Astrocyte (in vitro differentiated cells and primary cell): ENCODE results near the gene FAF1. TPM values are rescaled to one million over a fixed set of nuclear protein-coding genes. Genes with fewer than 3 reads are reported as not detected.

ENCODE experiments used
- DNase-seq: peaks from one replicate; pipeline ENCODE4 v3.0.0-alpha.2; 2010; ENCODE audit warnings: low read depth
- FAIRE-seq: peaks from 2 replicates; lab custom pipeline; 2011; peaks lifted over from hg19 to GRCh38; lab: Jason Lieb, UNC
- H2AFZ ChIP-seq: 2 replicates; pipeline ENCODE4 v1.6.0; 2012; ENCODE audit warnings: low read depth, low read length, inconsistent platforms
- H3K27ac ChIP-seq: 2 replicates; pipeline ENCODE4 v1.5.1; 2011; ENCODE audit warnings: low read depth, low read length, inconsistent platforms
- H3K27me3 ChIP-seq: 2 replicates; pipeline ENCODE4 v1.6.0; 2011; ENCODE audit warnings: low read length, inconsistent platforms; ENCODE audit not compliant: insufficient read depth
- H3K36me3 ChIP-seq: 2 replicates; pipeline ENCODE4 v1.5.1; 2011; ENCODE audit warnings: low read length, inconsistent platforms; ENCODE audit not compliant: insufficient read depth
- H3K4me1 ChIP-seq: 2 replicates; pipeline ENCODE4 v1.5.1; 2011; ENCODE audit warnings: low read length, inconsistent platforms; ENCODE audit not compliant: insufficient read depth
- H3K4me2 ChIP-seq: 2 replicates; pipeline ENCODE4 v1.6.0; 2012; ENCODE audit warnings: low read length, inconsistent platforms
- H3K4me3 ChIP-seq: 2 replicates; pipeline ENCODE4 v1.5.1; 2011; ENCODE audit warnings: low read depth, mild to moderate bottlenecking, low read length, inconsistent platforms; ENCODE audit not compliant: insufficient read depth
- H3K79me2 ChIP-seq: 2 replicates; pipeline ENCODE4 v1.6.0; 2012; ENCODE audit warnings: mild to moderate bottlenecking, low read length, inconsistent platforms; ENCODE audit not compliant: insufficient read depth
- H3K9ac ChIP-seq: 2 replicates; pipeline ENCODE4 v1.6.0; 2012; ENCODE audit warnings: mild to moderate bottlenecking, low read length, inconsistent platforms
- H3K9me3 ChIP-seq: 2 replicates; pipeline ENCODE4 v1.5.1; 2012; ENCODE audit warnings: low read depth, mild to moderate bottlenecking, low read length, inconsistent platforms; ENCODE audit not compliant: insufficient read depth
- H4K20me1 ChIP-seq: 2 replicates; pipeline ENCODE4 v1.6.0; 2012; ENCODE audit warnings: low read length, inconsistent platforms; ENCODE audit not compliant: insufficient read depth
- H3K27ac Mint-ChIP-seq: one replicate; pipeline ENCODE4 v1.8.0; 2021; ENCODE audit warnings: mild to moderate bottlenecking, mixed read lengths; ENCODE audit not compliant: unreplicated experiment
- H3K27me3 Mint-ChIP-seq: one replicate; pipeline ENCODE4 v1.8.0; 2021; ENCODE audit warnings: low read depth, mixed read lengths; ENCODE audit not compliant: unreplicated experiment
- H3K36me3 Mint-ChIP-seq: one replicate; pipeline ENCODE4 v1.8.0; 2021; ENCODE audit warnings: low read depth, mixed read lengths; ENCODE audit not compliant: unreplicated experiment
- H3K4me1 Mint-ChIP-seq: one replicate; pipeline ENCODE4 v1.8.0; 2021; ENCODE audit warnings: low read depth, mixed read lengths; ENCODE audit not compliant: unreplicated experiment
- H3K4me3 Mint-ChIP-seq: one replicate; pipeline ENCODE4 v1.8.0; 2021; ENCODE audit warnings: mild to moderate bottlenecking, moderate library complexity, mixed read lengths; ENCODE audit not compliant: unreplicated experiment
- H3K9me3 Mint-ChIP-seq: one replicate; pipeline ENCODE4 v1.8.0; 2021; ENCODE audit warnings: mild to moderate bottlenecking, mixed read lengths; ENCODE audit not compliant: unreplicated experiment
- EZH2 ChIP-seq: IDR thresholded peaks from 2 replicates; pipeline ENCODE4 v1.6.1; 2012; ENCODE audit warnings: mild to moderate bottlenecking, low read length, inconsistent platforms; ENCODE audit not compliant: insufficient read depth
- total RNA-seq: library from RNA; stranded (reverse); gene quantifications from 2 replicates; pipeline ENCODE4 v1.2.1, GENCODE V29; 2021
- TF ChIP-seq, protein P1 (sequence below): IDR thresholded peaks from 2 replicates; pipeline ENCODE4 v1.5.1; 2011; ENCODE audit warnings: low read depth, mild to moderate bottlenecking, inconsistent platforms, low read length, moderate library complexity; ENCODE audit not compliant: insufficient read depth

FAF1 gene
- total RNA-seq, 1 donor from 2014 or later: 35.4 TPM

GRCh38 chr1:50422946-50423669, 537.0 kb downstream of the FAF1 start, which contains the start of gene DMRTA2:
Gene DMRTA2 (minus strand): TSS chr1:50423443. CDS start chr1:50421536, 1,907 bp downstream.
- Histone ChIP-seq H3K79me2 (peaks cover 26% of the 10 kb centered on the region), H3K4me2 (peak within 1 kb of the TSS; percentile 82), H4K20me1 (peaks cover 41% of the 10 kb centered on the region), H3K4me3 (peak within 1 kb of the TSS; percentile 54), H3K27me3 (peaks cover 89% of the 10 kb centered on the region), H2AFZ (peak within 1 kb of the TSS; percentile 60), H3K9ac (peak within 1 kb of the TSS; percentile 74), H3K27ac (peak within 1 kb of the TSS; percentile 33), H3K4me1 (peaks cover 8% of the 10 kb centered on the region), H3K9me3 (no peaks in the 10 kb centered on the region), H3K36me3 (no peaks in the 10 kb centered on the region)
- Mint-ChIP-seq H3K36me3 (peaks cover under 1% of the 10 kb centered on the region), H3K4me3 (peak within 1 kb of the TSS; percentile 45), H3K4me1 (peaks cover 3% of the 10 kb centered on the region), H3K27me3 (peaks cover 76% of the 10 kb centered on the region), H3K9me3 (peaks cover 36% of the 10 kb centered on the region), H3K27ac (peak within 1 kb of the TSS; percentile 87)
- DNase-seq (peak; percentile 7), FAIRE-seq (no peak)
- TF ChIP-seq, protein P1, sequence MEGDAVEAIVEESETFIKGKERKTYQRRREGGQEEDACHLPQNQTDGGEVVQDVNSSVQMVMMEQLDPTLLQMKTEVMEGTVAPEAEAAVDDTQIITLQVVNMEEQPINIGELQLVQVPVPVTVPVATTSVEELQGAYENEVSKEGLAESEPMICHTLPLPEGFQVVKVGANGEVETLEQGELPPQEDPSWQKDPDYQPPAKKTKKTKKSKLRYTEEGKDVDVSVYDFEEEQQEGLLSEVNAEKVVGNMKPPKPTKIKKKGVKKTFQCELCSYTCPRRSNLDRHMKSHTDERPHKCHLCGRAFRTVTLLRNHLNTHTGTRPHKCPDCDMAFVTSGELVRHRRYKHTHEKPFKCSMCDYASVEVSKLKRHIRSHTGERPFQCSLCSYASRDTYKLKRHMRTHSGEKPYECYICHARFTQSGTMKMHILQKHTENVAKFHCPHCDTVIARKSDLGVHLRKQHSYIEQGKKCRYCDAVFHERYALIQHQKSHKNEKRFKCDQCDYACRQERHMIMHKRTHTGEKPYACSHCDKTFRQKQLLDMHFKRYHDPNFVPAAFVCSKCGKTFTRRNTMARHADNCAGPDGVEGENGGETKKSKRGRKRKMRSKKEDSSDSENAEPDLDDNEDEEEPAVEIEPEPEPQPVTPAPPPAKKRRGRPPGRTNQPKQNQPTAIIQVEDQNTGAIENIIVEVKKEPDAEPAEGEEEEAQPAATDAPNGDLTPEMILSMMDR: no peak
- peak; percentile 76 for TF ChIP-seq EZH2

- Histone ChIP-seq H3K4me3 (peak overlapping the region; percentile 54), H3K79me2 (peaks cover 26% of the 10 kb centered on the region), H3K27ac (peak overlapping the region; percentile 33), H3K9me3 (no peaks in the 10 kb centered on the region), H2AFZ (peak overlapping the region; percentile 60), H3K36me3 (no peaks in the 10 kb centered on the region), H3K4me1 (peaks cover 8% of the 10 kb centered on the region), H3K9ac (peak overlapping the region; percentile 74), H3K4me2 (peak overlapping the region; percentile 82), H4K20me1 (peaks cover 41% of the 10 kb centered on the region), H3K27me3 (peaks cover 88% of the 10 kb centered on the region)
- TF ChIP-seq, protein P1: no peak
- TF ChIP-seq EZH2: no peak
- H3K27me3 Mint-ChIP-seq: peaks cover 76% of the 10 kb centered on the region
- DNase-seq: no peak
- peak overlapping the region; percentile 87 for H3K27ac Mint-ChIP-seq
- FAIRE-seq: no peak
- H3K4me3 Mint-ChIP-seq: no peak overlapping the region
- peaks cover 3% of the 10 kb centered on the region for H3K4me1 Mint-ChIP-seq
- H3K9me3 Mint-ChIP-seq: peaks cover 35% of the 10 kb centered on the region
- no peaks in the 10 kb centered on the region for H3K36me3 Mint-ChIP-seq
Observed at GRCh38 chr1:50422675-50422945, 537.5 kb downstream of the FAF1 start.
